Measurements from ENCODE around the gene GSG1L. TPM values are rescaled to one million over a fixed set of nuclear protein-coding genes. Genes with fewer than 3 reads are reported as not detected.
A peak's percentile ranks its signal among the peaks of the same experiment; 100 is the strongest.

The GSG1L gene
- polyA plus RNA-seq, 3 donors = not detected

DNA sequence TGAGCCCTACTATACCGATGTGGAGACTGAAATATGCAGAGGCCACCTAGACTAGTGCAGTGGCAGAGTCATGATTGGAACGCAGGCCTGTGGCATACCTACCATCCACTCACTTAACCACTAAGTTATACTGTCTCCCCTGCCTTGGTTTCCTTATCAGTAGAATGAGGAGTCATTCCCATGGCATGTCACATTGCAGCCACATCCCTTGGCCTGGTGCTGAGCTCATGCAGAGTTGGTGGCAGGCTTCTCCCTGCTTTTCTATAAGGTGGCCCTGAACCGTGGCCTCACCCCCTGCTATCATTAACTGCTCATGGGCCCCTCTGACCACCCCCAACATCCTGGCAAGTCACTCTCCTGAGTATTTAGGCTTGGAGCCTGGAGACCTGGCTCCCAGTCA is 301.1 kb downstream of the GSG1L start:
- intact Hi-C loops (cut with micrococcal nuclease) = no loop called here
- H3K9ac ChIP-seq (ENCODE audit: insufficient read depth, low read length, poor library complexity, severe bottlenecking) = no peak overlapping the region
- H3K9me3 Mint-ChIP-seq = peaks cover 2 to 12% (median 5%) of the 10 kb centered on the region in 7 donors

DNA sequence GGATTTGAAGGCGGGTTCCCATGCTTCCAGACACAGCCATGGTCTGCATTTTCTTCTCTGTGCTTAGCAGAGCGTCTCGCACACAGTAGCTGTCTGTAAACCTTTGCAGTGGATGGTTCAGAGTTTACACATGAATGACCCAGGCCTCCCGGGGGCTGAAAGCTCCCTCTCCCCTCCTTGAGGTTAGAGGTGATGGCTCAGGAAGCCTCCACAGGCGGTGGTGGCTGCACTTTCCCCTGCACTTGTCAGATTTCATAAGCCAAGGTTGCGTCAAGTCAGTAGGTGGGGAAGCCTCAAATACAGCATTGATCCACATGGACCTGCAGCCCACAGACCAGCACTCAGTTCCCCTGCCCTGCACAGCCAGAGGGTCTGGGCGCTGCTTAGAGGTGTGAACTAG is 301.7 kb downstream of the GSG1L start:
- no peaks in the 10 kb centered on the region for H3K79me2 ChIP-seq (ENCODE audit: insufficient read depth, low read length)
- Mint-ChIP-seq H3K27ac (peak overlapping the region in 2 of 7 donors; percentile 18 to 68), H3K36me3 (peaks cover 60 to 65% of the 10 kb centered on the region in 2 donors), H3K4me1 (peaks cover 30% of the 10 kb centered on the region), H3K27me3 (ENCODE audit: low read depth in 3 of 3) (peaks cover 0 to 2% (median 0%) of the 10 kb centered on the region in 3 donors), H3K4me3 (peak overlapping the region in 1 of 2 donors; percentile 27), H3K9me3 (peaks cover 2 to 12% (median 5%) of the 10 kb centered on the region in 7 donors)
- H4K20me1 ChIP-seq (ENCODE audit: insufficient read depth, low read length) = no peaks in the 10 kb centered on the region
- H3K36me3 ChIP-seq (replicated peaks in 1 of 2; ENCODE audit: control insufficient read depth in 1 of 2, insufficient read depth in 2 of 2, low read length in 2 of 2) = peaks cover 30 to 50% of the 10 kb centered on the region in 2 donors
- H3K9me3 ChIP-seq (replicated peaks in 1 of 2; ENCODE audit: control insufficient read depth in 1 of 2, insufficient read depth in 1 of 2, low read length in 2 of 2) = peaks cover 0 to 4% of the 10 kb centered on the region in 2 donors
- H3K4me3 ChIP-seq (replicated peaks in 1 of 3; ENCODE audit: low read depth in 2 of 3, low read length in 3 of 3) = no peak overlapping the region
- intact Hi-C loops (cut with micrococcal nuclease) = no loop called here
- TF ChIP-seq CTCF (IDR thresholded peaks at IDR 0.05) = no peak
- WGBS (ENCODE audit: insufficient coverage) = 97% methylated on average over 3 of the region's 7 CpGs
- no peak overlapping the region for H3K27ac ChIP-seq (ENCODE audit: low read depth in 1 of 2, low read length in 2 of 2)
- no peak overlapping the region for H3K9ac ChIP-seq (ENCODE audit: insufficient read depth, low read length, poor library complexity, severe bottlenecking)
- DNase-seq = no peak
- peaks cover 26 to 27% of the 10 kb centered on the region in 2 donors for H3K4me1 ChIP-seq (ENCODE audit: control insufficient read depth in 1 of 2, insufficient read depth in 2 of 2, low read length in 2 of 2)
- no peak overlapping the region for H2AFZ ChIP-seq (ENCODE audit: insufficient read depth, low read depth, low read length, poor library complexity, severe bottlenecking)
- H3K27me3 ChIP-seq (ENCODE audit: control insufficient read depth in 2 of 2, insufficient read depth in 2 of 2, low read length in 2 of 2) = no peaks in the 10 kb centered on the region
- no peak overlapping the region for H3K4me2 ChIP-seq (replicated peaks; ENCODE audit: extremely low read depth, low read length, poor library complexity, severe bottlenecking)

More for the DNA sequence above, 301.1 kb downstream of the GSG1L start:
- H3K4me1 Mint-ChIP-seq = peaks cover 26% of the 10 kb centered on the region
- no peak overlapping the region for H3K4me3 ChIP-seq (replicated peaks in 1 of 3; ENCODE audit: low read depth in 2 of 3, low read length in 3 of 3)
- TF ChIP-seq CTCF (IDR thresholded peaks at IDR 0.05) = no peak
- peaks cover 0 to 4% of the 10 kb centered on the region in 2 donors for H3K9me3 ChIP-seq (replicated peaks in 1 of 2; ENCODE audit: control insufficient read depth in 1 of 2, insufficient read depth in 1 of 2, low read length in 2 of 2)
- H4K20me1 ChIP-seq (ENCODE audit: insufficient read depth, low read length) = no peaks in the 10 kb centered on the region
- H3K36me3 ChIP-seq (replicated peaks in 1 of 2; ENCODE audit: control insufficient read depth in 1 of 2, insufficient read depth in 2 of 2, low read length in 2 of 2) = peaks cover 30 to 56% of the 10 kb centered on the region in 2 donors
- H3K4me2 ChIP-seq (replicated peaks; ENCODE audit: extremely low read depth, low read length, poor library complexity, severe bottlenecking) = no peak overlapping the region
- H3K79me2 ChIP-seq (ENCODE audit: insufficient read depth, low read length) = no peaks in the 10 kb centered on the region
- 92% methylated on average over 2 of the region's 3 CpGs for WGBS (ENCODE audit: insufficient coverage)
- H3K4me1 ChIP-seq (ENCODE audit: control insufficient read depth in 1 of 2, insufficient read depth in 2 of 2, low read length in 2 of 2) = peaks cover 21 to 23% of the 10 kb centered on the region in 2 donors
- DNase-seq = no peak
- H3K27ac ChIP-seq (ENCODE audit: low read depth in 1 of 2, low read length in 2 of 2) = no peak overlapping the region
- no peaks in the 10 kb centered on the region for H3K27me3 ChIP-seq (ENCODE audit: control insufficient read depth in 2 of 2, insufficient read depth in 2 of 2, low read length in 2 of 2)
- peaks cover 0 to 2% (median 0%) of the 10 kb centered on the region in 3 donors for H3K27me3 Mint-ChIP-seq (ENCODE audit: low read depth in 3 of 3)
- H2AFZ ChIP-seq (ENCODE audit: insufficient read depth, low read depth, low read length, poor library complexity, severe bottlenecking) = no peak overlapping the region
- peak overlapping the region in 1 of 7 donors; percentile 27 for H3K27ac Mint-ChIP-seq
- H3K4me3 Mint-ChIP-seq = no peak overlapping the region
- H3K36me3 Mint-ChIP-seq = peaks cover 62 to 64% of the 10 kb centered on the region in 2 donors

All from CD14-positive monocyte (primary cell).